Gastroesophageal sphincter (tissue), 3 donors: ENCODE measurements around the gene CENPO.

Experiments used
- POLR2A ChIP-seq, 2 donors: fragments of 450-650 bp; IDR thresholded peaks; one replicate each; pipeline ENCODE4 v1.6.1; 2017; ENCODE audit warnings: antibody characterized with exemption in 2 of 2, mild to moderate bottlenecking in 2 of 2, moderate library complexity in 1 of 2
- TF ChIP-seq, protein P1 (sequence below), 4 experiments: fragments of 200-600 bp in 2 of 4; fragments of 450-650 bp in 2 of 4; sonication (generic) in 1 of 4; IDR thresholded peaks; one replicate each; pipeline ENCODE4 v1.5.1; 2017 to 2019; ENCODE audit warnings: antibody characterized with exemption in 4 of 4, mild to moderate bottlenecking in 2 of 4, moderate library complexity in 2 of 4

- TF ChIP-seq, protein P1, sequence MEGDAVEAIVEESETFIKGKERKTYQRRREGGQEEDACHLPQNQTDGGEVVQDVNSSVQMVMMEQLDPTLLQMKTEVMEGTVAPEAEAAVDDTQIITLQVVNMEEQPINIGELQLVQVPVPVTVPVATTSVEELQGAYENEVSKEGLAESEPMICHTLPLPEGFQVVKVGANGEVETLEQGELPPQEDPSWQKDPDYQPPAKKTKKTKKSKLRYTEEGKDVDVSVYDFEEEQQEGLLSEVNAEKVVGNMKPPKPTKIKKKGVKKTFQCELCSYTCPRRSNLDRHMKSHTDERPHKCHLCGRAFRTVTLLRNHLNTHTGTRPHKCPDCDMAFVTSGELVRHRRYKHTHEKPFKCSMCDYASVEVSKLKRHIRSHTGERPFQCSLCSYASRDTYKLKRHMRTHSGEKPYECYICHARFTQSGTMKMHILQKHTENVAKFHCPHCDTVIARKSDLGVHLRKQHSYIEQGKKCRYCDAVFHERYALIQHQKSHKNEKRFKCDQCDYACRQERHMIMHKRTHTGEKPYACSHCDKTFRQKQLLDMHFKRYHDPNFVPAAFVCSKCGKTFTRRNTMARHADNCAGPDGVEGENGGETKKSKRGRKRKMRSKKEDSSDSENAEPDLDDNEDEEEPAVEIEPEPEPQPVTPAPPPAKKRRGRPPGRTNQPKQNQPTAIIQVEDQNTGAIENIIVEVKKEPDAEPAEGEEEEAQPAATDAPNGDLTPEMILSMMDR (IDR thresholded peaks at IDR 0.05) = no peak
- TF ChIP-seq POLR2A (IDR thresholded peaks at IDR 0.05) = no peak
Observed at GRCh38 chr2:24761866-24762265, 31.4 kb upstream of the CENPO start.
